Raji (cell line): Measurements from ENCODE around the gene GABRR3.

Source experiments
- POLR2A ChIP-seq: IDR thresholded peaks from 2 replicates; pipeline ENCODE4 v1.6.1; 2011; ENCODE audit warnings: low read depth, low read length, control low read depth; ENCODE audit not compliant: insufficient read depth

The GABRR3 gene

DNA sequence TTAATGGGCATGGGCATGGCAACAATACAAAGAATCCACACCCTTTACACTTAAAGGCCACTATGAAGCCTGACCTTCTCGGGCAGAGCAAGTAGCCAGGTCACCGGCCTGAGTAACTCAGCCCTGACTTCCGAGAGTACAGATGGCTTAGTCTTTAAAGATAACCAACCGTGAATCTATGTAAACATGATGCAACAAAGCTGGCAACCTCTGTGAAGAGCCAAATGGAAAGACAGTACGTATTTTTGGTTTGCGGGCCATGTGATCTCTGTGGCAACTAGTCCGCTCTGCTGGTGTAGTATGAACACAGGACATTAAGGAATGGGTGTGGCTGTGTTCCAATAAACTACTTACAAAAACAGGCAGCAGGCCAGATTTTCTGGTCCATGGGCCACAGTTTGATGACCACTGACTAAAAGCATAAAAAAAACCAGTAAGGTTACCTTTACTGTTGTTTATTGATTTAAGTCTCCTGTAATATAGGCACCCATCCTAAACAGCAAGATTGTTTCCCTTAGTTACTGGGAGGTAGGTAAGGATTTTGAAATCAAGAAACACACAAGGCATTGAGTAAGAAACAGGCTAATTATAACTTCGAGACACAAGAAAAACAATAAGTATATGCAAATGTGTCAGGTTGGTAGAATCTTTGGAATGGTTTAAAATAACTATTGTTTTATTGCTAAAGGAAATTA, 77.4 kb downstream of the GABRR3 start:
- TF ChIP-seq POLR2A, result no peak

DNA sequence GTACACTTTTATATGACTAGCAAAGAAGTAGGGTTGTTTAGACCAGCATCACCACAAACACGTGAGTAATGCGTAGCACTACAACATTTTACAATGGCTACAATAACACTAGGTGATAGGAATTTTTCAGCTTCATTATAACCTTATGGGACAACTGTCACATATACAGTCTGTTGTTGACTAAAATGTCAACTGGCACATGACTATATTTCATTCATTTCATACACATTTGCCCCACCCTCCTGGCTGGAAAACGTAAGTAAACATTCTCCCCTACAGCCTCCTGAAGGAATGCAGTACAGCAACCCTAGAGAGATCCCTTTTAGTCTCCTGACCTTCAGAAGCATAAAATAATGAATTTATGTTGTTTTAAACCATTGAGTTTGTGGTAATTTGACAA, 79.1 kb downstream of the GABRR3 start:
- TF ChIP-seq POLR2A, result no peak

DNA sequence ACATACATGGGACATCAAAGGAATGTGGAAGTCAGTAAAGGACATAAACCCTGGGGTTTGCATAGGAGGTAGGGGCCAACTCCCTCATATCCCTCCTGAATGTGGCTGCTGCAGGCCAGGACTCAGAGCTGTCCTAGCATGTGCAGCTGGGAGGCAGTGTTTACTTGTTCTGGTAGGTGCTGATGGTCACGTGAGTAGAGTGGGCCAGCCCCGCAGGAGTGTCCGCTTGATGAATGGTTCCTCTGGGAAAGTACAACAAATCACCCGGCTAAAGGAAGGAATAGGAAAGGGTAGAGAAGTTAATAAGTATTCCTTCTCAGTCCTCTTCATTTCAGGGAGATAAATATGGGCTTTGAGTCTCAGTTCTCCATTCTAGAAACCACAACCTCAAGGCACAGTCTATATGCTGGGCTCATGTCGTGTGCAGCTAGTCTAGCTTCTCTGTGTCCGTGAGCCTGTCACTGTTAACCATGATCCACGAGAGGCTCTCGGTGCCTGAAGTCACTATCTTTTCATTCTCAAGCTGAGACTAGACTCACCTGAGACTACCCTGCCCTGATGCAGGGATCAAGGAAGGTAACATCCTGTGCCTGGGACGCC, 80.8 kb downstream of the GABRR3 start:
- no peak for TF ChIP-seq POLR2A

DNA sequence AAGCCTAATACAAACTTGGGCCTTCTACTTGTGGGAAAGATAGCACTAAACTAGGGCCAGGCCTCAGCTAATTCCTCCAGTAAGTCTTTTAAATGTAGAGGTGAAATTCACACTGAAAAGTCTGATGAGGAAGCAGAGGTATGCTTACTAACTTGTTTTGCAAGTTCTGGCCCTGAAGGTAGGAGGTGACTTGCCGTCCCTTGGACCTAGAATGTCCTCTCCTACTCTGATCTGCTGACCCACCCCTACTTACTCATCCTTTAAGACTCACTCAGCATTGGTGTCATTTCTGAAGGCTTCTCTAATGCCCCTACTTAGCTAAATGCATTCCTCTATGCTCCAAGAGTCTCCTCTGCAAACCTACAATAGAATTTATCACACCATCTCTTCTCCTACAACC, 82.2 kb downstream of the GABRR3 start:
- no peak for TF ChIP-seq POLR2A

DNA sequence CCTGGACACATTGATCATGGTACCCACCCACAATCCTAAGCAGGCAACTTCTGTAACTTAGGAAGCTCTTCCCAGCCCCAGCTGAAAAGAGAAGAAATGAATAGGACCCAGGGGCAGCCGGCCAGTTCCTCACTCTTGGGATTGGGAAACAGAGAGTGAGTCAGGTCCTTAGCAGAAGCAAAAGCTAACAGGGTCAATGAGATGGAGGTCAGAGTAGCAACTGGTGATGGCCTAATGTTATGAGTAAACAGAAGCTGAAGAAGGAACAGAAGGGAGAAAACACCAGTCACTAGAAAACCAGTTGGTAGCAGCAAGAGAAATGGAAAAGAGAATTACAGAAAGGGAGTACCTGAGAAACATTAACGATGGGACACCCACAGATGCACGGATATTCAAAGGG, 82.8 kb downstream of the GABRR3 start:
- TF ChIP-seq POLR2A, result no peak

DNA sequence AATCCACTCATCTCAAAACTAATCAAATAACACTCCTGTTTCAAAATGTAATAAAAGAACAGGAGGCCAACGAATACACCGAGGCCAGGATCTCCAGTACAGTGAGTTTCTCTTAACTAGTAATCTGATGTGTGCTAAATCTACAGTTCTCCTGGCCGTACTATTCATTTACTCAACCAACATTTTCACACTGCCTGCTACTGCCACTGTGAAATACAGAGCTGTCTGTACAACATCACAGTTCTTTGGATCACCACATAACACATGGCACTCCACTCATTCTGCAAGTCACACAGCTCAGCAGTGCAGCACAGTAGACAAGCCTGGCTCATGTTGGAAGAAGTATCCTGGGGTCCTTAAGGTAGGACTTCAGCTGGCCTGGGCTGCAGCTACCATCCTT, 84.8 kb downstream of the GABRR3 start:
- TF ChIP-seq POLR2A, result no peak

DNA sequence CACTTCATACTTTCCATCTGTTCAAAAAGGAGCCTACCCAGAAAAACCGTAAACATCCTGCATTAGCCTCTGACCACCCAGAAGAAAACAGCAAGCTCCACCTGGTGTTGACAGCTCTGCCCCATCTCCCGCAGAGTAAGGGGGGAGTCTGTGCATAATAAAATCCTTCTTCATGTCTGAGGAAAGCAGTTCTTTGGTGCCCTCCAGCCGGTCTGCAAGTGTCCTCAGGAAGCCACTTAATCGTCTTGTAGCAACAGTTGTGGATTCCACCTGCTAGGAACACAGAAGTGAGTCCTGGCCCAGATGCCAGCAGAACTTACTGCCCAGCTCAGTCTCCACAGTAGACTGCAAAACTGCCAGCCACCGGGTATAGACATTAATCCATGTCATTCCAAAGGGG, 85.4 kb downstream of the GABRR3 start:
- no peak for TF ChIP-seq POLR2A

DNA sequence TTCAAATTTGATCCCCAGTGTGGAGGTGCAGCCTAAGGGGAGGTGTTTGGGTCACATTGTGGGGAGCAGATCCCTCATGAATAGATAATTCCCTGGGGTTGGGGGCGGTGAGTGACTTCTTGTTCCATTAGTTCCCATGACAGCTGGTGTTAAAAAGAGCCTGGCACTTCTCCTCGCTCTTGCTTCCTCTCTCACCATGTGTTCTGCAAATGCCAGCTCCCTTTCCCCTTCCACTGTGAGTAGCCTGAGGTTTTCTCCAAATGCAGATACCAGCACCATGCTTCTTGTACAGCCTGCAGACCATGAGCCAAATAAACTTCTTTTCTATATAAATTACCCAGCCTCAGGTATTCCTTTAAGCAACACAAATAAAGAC, 86.0 kb downstream of the GABRR3 start:
- TF ChIP-seq POLR2A, result no peak

DNA sequence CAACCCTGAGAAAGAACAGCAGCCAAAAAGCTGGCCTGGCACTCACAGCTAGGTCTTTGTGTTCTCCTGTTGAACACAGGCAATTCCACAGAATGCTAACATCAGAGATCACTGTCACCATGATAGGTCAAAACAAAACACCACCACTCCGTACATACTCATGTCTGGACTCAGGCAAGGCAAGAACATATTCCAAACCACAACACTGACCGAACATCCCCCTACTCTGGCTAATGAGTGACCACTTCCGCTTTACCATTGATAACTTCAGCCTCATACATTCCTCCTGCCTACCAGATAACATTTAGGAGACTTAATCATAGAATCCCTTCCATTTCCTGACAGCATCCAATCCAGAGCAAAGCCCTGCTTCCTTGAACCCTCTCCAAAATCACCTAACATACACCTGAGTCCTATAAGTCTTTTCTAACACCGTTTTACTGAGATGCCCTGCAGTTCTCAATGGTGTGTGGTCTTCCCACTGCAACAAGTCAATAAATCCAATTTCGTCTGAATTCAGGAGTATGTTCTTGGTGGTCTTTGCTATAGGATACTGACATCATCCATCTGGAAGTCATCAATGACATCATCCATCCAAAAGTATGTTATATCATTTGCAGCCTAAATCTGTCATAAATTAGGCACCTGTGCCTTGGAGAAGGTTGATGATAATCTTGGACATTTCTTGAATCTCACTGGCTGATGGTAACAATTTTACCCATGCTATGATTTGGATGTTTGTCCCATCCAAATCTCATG, 86.6 kb downstream of the GABRR3 start:
- TF ChIP-seq POLR2A, result no peak

DNA sequence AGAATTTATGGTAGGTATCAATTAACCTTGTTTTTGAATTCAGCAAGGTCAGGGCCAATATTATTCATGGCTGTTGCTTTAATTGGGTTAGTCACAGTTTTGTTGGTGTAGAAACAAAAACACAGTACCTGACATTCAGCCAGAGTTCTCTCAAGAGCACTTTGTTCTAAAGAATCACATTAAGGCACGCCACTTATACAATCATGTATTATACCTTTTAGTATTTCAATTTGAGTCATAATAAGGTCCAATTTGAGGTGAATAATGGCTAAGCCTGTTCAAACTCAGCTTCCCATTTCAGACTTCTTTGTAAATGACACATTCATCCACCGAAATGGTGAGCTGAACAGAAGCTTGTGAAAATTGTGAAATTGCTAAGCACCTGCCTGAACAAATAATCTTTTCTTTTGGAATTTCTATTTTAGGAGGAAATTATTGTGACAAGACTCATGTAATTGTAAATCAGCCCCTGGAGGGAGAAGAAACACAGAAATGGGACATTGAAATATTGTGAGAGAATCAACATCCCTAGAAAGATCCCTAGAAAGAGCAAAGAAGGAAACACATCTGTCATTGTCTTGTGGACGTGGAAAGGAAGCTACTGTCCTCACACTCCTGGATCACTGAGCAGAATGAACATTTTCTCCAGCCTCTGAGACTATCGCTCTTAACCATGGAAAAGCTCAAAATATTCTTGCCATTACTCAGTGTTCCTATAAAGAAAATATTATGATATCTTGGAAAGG, 92.1 kb downstream of the GABRR3 start:
- TF ChIP-seq POLR2A, result no peak

DNA sequence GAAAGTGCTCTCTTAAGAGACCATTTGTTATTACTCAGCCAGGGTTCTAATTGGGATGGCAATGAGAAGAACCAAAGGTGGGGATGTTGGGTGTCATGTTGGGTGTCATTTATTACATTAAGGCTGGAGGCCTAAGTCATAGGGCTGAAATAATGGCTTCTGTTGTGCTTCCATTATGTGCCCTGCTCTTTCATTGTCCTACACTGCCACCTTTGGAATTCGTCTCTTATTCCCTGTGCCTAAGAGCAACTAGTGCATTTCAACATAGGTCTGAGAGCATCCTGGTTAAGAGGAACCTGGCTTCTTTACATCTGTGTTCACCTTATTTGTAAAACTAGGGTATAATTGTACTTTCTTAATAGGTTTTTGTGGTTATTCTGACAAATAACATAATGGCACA, 95.1 kb downstream of the GABRR3 start:
- TF ChIP-seq POLR2A, result no peak

DNA sequence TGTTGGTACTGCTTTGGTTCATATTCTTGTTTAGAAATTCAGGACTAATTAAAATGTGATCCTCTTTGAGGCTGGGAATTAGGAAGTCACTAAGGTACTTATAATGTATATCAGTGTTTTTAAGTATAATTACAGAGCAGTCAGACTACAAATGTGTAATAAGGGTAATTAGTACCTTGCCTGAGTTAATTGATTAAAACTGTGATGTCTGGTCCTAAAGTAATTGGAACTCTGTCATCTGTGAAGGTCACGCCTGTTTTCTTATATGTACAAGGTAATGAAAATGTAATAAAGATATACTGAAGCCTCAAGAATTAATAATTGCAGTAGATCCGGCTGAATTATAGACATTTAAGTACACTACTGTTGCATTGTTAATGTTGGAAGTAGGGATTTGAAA, 95.7 kb downstream of the GABRR3 start:
- no peak for TF ChIP-seq POLR2A

DNA sequence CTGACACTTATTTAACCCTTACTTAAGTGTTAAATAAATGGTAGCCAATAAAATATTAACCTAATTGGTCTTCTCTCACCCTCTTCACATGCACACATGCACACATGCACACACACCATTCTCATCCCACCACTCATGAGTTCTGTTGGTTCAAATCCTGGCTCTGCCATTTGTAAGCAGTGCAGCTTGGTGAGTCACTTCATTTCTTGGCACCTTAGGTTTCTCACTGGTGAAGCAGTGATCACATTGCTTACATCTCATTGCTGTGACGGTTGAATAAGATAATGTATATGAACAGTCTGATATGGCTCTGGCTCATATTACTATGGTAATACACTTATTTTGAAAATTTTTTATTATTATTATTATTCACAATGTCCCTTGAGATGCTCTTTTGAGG, 96.7 kb downstream of the GABRR3 start:
- TF ChIP-seq POLR2A, result no peak

DNA sequence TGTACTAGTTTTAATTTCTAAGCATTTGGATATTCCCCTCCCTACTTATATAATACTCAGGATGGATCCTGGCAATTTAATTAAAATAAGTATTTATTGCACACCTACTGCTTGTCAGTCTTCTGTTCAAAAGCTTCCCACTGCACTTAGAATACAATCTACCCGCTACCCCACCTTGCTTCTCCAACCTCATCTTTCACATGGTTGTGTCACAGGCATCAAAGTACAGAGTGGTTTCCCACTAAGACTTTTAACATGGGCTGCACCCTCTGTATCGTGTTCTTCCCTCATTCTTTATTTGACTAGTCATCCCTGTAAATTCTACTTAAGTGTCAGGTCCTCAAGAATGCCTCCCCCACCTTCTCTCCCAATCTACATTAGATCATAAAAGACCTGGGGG, 97.9 kb downstream of the GABRR3 start:
- no peak for TF ChIP-seq POLR2A

DNA sequence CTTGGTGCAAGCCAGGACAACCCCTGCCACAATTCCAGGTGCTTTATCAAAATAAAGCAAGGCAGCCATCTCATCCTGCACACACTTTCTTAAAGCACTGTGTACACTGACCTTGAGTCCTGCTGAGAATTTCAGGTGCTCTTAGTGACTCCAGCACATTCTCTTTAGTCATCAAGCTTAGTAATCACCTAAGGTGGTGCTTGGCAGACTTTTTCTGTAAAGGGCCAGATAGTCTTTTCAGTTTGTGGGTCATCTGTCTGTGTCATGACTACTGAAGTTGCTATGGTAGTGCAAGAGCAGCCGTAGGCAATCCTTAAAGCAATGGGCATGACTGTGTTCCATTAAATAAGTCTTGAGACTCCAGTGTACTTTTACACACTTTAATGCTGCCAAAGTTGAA, 99.3 kb downstream of the GABRR3 start:
- TF ChIP-seq POLR2A, result no peak
